Upper lobe of left lung (tissue), 4 donors: Measurements from ENCODE around the gene F12.

ENCODE experiments used
- CTCF ChIP-seq, 6 experiments: fragments of 450-650 bp in 4 of 6; fragments of 200-600 bp in 2 of 6; sonication (generic) in 2 of 6; IDR thresholded peaks; one replicate each; pipeline ENCODE4 v1.5.1; 2016 to 2019; ENCODE audit warnings: antibody characterized with exemption in 6 of 6
- POLR2A ChIP-seq, 4 donors: fragments of 450-650 bp; IDR thresholded peaks; one replicate each; pipeline ENCODE4 v1.5.1; 2016 to 2017; ENCODE audit warnings: antibody characterized with exemption in 4 of 4, mild to moderate bottlenecking in 2 of 4

GRCh38 chr5:177378884-177379883 is 30.2 kb downstream of the F12 start:
- no peak for TF ChIP-seq POLR2A (IDR thresholded peaks at IDR 0.05)
- no peak for TF ChIP-seq CTCF (IDR thresholded peaks at IDR 0.05)
